Stimulated activated naive CD8-positive, alpha-beta T cell treated with anti-CD3 and anti-CD28 coated beads, Interleukin-15, Interleukin-2, amounts not matched to agents 100 ng/mL and 50 ng/mL, for 24 hours (primary cell): ENCODE measurements around the gene CNIH4.
"Not testable (repeated sequence)": the region's sequence is repeated elsewhere in the genome, so short reads cannot be mapped to it uniquely, and the experiment has no call there.

Experiments
- H3K27ac Mint-ChIP-seq: one replicate; pipeline ENCODE4 v1.8.0; 2021; ENCODE audit warnings: mild to moderate bottlenecking, mixed read lengths
- H3K27me3 Mint-ChIP-seq: one replicate; pipeline ENCODE4 v1.8.0; 2021; ENCODE audit warnings: mixed read lengths
- H3K36me3 Mint-ChIP-seq: one replicate; pipeline ENCODE4 v1.8.0; 2021; ENCODE audit warnings: low read depth, mixed read lengths
- H3K4me1 Mint-ChIP-seq: one replicate; pipeline ENCODE4 v1.8.0; 2021; ENCODE audit warnings: low read depth, mixed read lengths
- H3K4me3 Mint-ChIP-seq: one replicate; pipeline ENCODE4 v1.8.0; 2021; ENCODE audit warnings: mild to moderate bottlenecking, mixed read lengths
- H3K9me3 Mint-ChIP-seq: one replicate; pipeline ENCODE4 v1.8.0; 2021; ENCODE audit warnings: mixed read lengths

The CNIH4 gene

DNA sequence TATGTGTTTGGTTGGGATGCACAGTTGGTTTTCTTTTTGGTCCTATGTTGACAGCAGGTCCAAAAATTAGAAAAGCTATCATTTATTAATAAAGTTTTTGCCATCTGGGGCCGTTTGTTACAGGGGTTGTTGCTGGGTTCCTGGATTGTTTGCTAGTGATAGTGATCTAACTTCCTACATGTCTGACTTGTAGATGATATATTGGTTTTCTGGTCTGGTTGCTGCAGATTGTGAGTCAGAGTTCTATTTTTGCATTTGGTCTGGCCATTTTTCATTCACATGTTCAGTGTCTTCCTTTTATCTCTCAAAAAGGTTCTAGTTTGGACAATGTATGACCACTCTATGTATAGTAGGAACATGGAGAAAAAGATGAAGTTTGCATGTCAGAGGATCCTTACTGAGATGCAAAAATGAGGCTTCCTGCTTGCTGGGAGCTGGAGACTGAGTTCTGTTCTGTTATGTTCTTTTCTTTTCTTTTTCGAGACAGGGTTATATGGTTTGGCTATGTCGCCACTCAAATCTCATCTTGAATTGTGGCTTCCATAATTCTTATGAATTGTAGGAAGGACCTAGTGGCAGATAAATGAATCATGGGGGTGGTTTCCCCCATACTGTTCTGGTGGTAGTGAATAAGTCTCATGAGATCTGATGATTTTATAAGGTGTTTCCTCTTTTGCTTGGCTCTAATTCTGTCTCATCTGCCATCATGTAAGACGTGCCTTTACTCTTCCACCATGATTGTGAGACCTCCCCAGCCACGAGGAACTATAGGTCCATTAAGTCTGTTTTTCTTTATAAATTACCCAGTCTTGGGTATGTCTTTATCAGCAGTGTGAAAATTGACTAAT, 22.5 kb upstream of the CNIH4 start:
- peaks cover 4% of the 10 kb centered on the region for H3K27me3 Mint-ChIP-seq
- peaks cover 37% of the 10 kb centered on the region for H3K4me1 Mint-ChIP-seq
- H3K4me3 Mint-ChIP-seq = peak overlapping the region; percentile 68
- no peaks in the 10 kb centered on the region for H3K36me3 Mint-ChIP-seq
- peak overlapping the region; percentile 87 for H3K27ac Mint-ChIP-seq
- H3K9me3 Mint-ChIP-seq = no peaks in the 10 kb centered on the region

DNA sequence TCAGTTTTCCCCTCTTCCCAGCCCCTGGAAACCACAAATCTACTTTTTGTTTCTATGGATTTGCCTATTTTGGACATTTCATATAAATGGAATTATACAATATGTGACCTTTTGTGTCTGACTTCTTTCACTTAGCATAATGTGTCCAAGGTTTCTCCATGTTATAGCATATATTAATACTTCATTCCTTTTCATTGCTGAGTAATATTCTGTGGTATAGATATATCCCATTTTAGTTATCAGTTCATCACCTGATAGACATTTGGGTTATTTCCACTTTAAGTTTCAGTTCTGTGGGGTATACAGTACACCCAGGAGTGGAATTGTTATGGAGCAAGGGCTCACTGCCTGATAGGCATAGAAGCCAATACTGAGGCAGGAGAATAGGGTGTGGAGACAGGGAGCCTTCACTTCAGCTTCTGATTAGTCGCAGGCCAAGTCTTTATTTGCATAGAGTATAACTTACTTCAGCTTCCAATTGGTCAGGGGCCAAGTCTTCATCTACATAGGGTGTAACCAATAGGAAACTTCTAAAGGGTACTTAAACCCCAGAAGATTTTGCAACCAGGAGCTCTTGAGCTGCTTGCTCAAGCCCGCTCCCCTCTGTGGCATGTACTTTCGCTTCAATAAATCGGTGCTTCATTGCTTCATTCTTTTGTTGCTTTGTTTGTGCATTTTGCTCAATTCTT, 18.4 kb upstream of the CNIH4 start:
- H3K4me3 Mint-ChIP-seq = no peak overlapping the region

DNA sequence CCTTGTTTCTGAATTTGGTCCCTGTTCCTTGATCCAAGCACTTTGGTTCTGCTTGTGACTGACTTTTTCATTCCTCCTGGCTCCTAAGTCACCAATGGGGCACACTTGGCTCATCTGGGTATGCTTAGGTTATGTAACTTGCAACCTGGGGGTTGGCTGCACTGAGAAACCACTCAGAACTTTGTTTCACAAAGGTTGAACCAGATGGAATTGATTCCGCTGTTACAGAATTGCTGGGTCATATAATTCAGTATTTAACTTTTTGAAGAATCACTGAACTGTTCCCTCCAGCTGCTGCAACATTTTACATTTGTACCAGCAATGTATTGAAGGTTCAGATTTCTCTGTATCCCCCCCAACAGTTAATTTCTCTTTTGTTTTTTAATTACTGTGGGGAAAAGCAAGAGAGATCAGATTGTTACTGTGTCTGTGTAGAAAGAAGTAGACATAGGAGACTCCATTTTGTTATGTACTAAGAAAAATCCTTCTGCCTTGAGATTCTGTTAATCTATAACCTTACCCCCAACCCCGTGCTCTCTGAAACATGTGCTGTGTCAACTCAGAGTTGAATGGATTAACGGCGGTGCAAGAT, 17.1 kb upstream of the CNIH4 start:
- Mint-ChIP-seq H3K9me3 (no peaks in the 10 kb centered on the region), H3K36me3 (no peaks in the 10 kb centered on the region), H3K27ac (no peak overlapping the region), H3K4me3 (no peak overlapping the region), H3K4me1 (peaks cover 7% of the 10 kb centered on the region), H3K27me3 (peaks cover 4% of the 10 kb centered on the region)

More for the DNA sequence above, 18.4 kb upstream of the CNIH4 start:
- no peaks in the 10 kb centered on the region for H3K9me3 Mint-ChIP-seq
- H3K27ac Mint-ChIP-seq = no peak overlapping the region
- H3K36me3 Mint-ChIP-seq = no peaks in the 10 kb centered on the region
- peaks cover 4% of the 10 kb centered on the region for H3K27me3 Mint-ChIP-seq
- H3K4me1 Mint-ChIP-seq = peaks cover 20% of the 10 kb centered on the region

- not testable (repeated sequence) for H3K36me3 Mint-ChIP-seq, H3K27ac Mint-ChIP-seq, H3K9me3 Mint-ChIP-seq, H3K27me3 Mint-ChIP-seq, H3K4me1 Mint-ChIP-seq
- H3K4me3 Mint-ChIP-seq = peak overlapping the region; percentile 75
Observed at GRCh38 chr1:224340453-224341384, 16.0 kb upstream of the CNIH4 start.

DNA sequence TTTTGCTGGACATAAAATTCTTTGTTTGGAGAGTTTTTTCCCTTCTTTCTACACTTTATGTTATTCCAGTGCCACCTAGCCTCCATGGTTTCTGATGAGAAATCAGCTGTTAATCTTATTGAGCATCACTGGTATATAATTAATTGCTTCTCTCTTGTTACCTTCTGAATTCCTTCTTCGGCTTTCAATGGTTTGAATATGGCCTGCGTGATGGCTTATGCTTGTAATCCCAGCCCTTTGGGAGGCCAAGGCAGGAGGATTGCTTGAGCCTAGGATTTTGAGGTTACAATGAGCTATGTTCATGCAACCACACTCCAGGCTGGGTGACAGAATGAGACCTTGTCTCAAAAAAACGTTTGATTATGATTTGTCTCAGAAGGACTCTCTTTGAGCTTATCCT, 13.0 kb upstream of the CNIH4 start:
- Mint-ChIP-seq H3K36me3 (no peaks in the 10 kb centered on the region), H3K27ac (no peak overlapping the region), H3K9me3 (no peaks in the 10 kb centered on the region), H3K4me3 (no peak overlapping the region), H3K27me3 (peaks cover 3% of the 10 kb centered on the region), H3K4me1 (peaks cover 12% of the 10 kb centered on the region)

GRCh38 chr1:224348137-224348536, 8.5 kb upstream of the CNIH4 start:
- Mint-ChIP-seq H3K36me3 (no peaks in the 10 kb centered on the region), H3K4me1 (peaks cover 11% of the 10 kb centered on the region), H3K9me3 (no peaks in the 10 kb centered on the region), H3K4me3 (no peak overlapping the region), H3K27ac (no peak overlapping the region), H3K27me3 (no peaks in the 10 kb centered on the region)

- H3K4me1 Mint-ChIP-seq = peaks cover 24% of the 10 kb centered on the region
- H3K4me3 Mint-ChIP-seq, H3K27ac Mint-ChIP-seq, H3K36me3 Mint-ChIP-seq, H3K27me3 Mint-ChIP-seq, H3K9me3 Mint-ChIP-seq: not testable (repeated sequence)
Observed at GRCh38 chr1:224349716-224350115, 7.0 kb upstream of the CNIH4 start.

GRCh38 chr1:224352436-224353085, 4.1 kb upstream of the CNIH4 start:
- not testable (repeated sequence) for H3K27me3 Mint-ChIP-seq, H3K36me3 Mint-ChIP-seq, H3K9me3 Mint-ChIP-seq, H3K27ac Mint-ChIP-seq, H3K4me3 Mint-ChIP-seq
- peaks cover 31% of the 10 kb centered on the region for H3K4me1 Mint-ChIP-seq

DNA sequence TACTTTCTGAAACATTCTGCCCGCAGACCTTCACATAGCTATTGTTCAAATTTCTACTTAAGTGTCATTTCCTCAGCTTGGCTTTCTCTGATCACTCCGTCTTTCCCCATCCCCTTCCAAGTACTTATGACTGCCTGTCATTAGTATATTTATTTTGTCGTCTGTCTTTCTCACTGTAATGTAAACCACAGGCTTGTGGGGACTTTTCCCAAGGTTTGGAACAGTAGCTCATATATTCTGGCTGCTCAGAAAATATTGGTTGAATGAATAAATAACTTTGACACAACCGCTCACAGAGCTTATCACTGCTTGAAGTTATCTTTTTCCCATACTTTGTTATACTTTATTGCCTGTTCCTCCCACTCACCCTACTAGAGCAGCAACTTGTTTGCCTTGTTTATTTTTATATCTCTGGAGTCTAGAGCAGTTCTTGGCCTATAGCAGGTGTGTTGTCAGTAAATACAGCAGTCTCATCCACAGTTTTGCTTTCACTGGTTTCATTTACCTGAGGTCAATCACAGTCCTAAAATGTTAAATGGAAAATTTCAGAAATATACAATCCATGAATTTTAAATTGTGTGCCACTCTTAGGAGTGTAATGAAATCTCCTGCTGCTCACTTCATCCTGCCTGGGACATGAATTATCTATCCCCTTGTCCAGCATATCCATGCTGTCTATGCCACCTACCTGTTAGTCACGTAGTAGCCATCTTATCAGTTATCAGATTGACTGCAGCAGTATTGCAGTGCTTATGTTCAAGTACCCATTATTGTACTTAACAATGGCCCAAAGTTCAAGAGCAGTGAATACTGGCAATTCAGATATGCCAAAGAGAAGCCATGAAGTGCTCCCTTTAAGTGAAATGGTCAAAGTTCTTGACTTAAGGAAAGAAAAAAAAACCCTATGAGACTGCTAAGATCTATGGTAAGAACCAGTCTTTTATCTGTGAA, 2.4 kb upstream of the CNIH4 start:
- Mint-ChIP-seq H3K9me3 (no peaks in the 10 kb centered on the region), H3K27me3 (no peaks in the 10 kb centered on the region), H3K36me3 (peaks cover 7% of the 10 kb centered on the region), H3K27ac (no peak overlapping the region), H3K4me1 (peaks cover 36% of the 10 kb centered on the region), H3K4me3 (no peak overlapping the region)

DNA sequence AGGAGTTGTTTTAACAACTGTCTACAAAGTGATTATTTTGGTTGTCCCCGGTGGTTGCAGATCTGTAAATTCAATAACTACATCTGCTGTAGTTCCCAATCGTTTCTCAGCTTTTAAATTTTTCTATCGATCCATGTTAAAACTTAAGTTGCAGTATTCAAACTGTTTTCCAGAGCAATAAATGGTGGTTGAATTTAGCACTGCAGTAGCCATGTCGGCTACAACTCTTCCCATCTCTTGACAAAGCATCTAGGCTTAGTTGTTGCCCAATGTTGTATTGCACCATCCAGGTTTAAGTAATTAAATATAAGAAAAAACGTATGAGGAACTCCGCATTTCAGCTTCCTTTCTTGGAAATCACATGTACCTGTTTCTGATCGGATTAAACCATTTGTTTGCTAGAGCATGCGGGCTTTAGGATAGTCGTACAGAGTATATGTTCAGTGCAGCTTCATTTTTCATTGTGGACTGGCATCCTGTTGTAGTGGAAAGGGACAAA, 996 bp downstream of the CNIH4 start:
- Mint-ChIP-seq H3K9me3 (no peaks in the 10 kb centered on the region), H3K4me3 (peak overlapping the region; percentile 86), H3K27ac (peak overlapping the region; percentile 38), H3K4me1 (peaks cover 64% of the 10 kb centered on the region), H3K36me3 (peaks cover 27% of the 10 kb centered on the region), H3K27me3 (no peaks in the 10 kb centered on the region)

GRCh38 chr1:224358237-224358636, 1.6 kb downstream of the CNIH4 start:
- H3K9me3 Mint-ChIP-seq = no peaks in the 10 kb centered on the region
- peaks cover 31% of the 10 kb centered on the region for H3K36me3 Mint-ChIP-seq
- peaks cover 68% of the 10 kb centered on the region for H3K4me1 Mint-ChIP-seq
- H3K4me3 Mint-ChIP-seq = peak overlapping the region; percentile 86
- peak overlapping the region; percentile 32 for H3K27ac Mint-ChIP-seq
- H3K27me3 Mint-ChIP-seq = no peaks in the 10 kb centered on the region

DNA sequence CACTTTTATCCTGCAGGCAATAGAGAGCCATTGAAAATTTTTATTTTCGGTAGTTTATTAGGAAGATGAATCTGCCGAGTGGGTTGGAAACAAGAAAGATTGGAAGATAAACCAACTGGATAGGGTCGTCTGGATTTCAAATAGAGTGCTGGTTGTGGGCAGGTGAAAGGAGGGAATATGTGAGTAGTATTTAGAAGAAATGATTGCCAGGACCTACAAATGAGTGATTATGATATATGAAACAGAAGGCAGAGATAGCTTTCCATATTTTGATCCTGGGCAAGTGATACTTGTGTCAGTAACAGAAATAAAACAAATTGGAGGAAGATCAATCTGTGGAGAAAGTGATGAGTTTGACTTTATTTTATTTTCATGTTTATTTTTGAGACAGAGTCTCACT, 2.5 kb downstream of the CNIH4 start:
- peaks cover 67% of the 10 kb centered on the region for H3K4me1 Mint-ChIP-seq
- H3K27me3 Mint-ChIP-seq = no peaks in the 10 kb centered on the region
- H3K4me3 Mint-ChIP-seq = peak overlapping the region; percentile 86
- no peaks in the 10 kb centered on the region for H3K9me3 Mint-ChIP-seq
- peaks cover 40% of the 10 kb centered on the region for H3K36me3 Mint-ChIP-seq
- peak overlapping the region; percentile 3 for H3K27ac Mint-ChIP-seq

- peaks cover 69% of the 10 kb centered on the region for H3K4me1 Mint-ChIP-seq
- H3K4me3 Mint-ChIP-seq = peak overlapping the region; percentile 20
- no peaks in the 10 kb centered on the region for H3K9me3 Mint-ChIP-seq
- peaks cover 74% of the 10 kb centered on the region for H3K36me3 Mint-ChIP-seq
- H3K27me3 Mint-ChIP-seq = no peaks in the 10 kb centered on the region
- peak overlapping the region; percentile 57 for H3K27ac Mint-ChIP-seq
Observed at GRCh38 chr1:224368409-224368808, 11.7 kb downstream of the CNIH4 start.
